Measurements from ENCODE around the gene TMEM169.

GRCh38 chr2:216074380-216074779 is 7.3 kb upstream of the TMEM169 start:
- TF ChIP-seq, protein P1, sequence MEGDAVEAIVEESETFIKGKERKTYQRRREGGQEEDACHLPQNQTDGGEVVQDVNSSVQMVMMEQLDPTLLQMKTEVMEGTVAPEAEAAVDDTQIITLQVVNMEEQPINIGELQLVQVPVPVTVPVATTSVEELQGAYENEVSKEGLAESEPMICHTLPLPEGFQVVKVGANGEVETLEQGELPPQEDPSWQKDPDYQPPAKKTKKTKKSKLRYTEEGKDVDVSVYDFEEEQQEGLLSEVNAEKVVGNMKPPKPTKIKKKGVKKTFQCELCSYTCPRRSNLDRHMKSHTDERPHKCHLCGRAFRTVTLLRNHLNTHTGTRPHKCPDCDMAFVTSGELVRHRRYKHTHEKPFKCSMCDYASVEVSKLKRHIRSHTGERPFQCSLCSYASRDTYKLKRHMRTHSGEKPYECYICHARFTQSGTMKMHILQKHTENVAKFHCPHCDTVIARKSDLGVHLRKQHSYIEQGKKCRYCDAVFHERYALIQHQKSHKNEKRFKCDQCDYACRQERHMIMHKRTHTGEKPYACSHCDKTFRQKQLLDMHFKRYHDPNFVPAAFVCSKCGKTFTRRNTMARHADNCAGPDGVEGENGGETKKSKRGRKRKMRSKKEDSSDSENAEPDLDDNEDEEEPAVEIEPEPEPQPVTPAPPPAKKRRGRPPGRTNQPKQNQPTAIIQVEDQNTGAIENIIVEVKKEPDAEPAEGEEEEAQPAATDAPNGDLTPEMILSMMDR (IDR thresholded peaks at IDR 0.05), result no peak
- TF ChIP-seq POLR2A (IDR thresholded peaks at IDR 0.05), result no peak

Data from right lobe of liver (tissue), 4 donors.